Endothelial cell (in vitro differentiated cells): ENCODE measurements around the gene XPC. TPM values are rescaled to one million over a fixed set of nuclear protein-coding genes. Genes with fewer than 3 reads are reported as not detected.
A peak's percentile ranks its signal among the peaks of the same experiment; 100 is the strongest.

Experiments used
- DNase-seq: peaks from one replicate; pipeline ENCODE4 v3.0.0; 2021; ENCODE audit warnings: low spot score
- H3K27ac Mint-ChIP-seq: one replicate; pipeline ENCODE4 v1.8.0; 2021; ENCODE audit warnings: mixed read lengths, inconsistent platforms; ENCODE audit not compliant: unreplicated experiment
- H3K27me3 Mint-ChIP-seq: one replicate; pipeline ENCODE4 v1.8.0; 2021; ENCODE audit warnings: mild to moderate bottlenecking, moderate library complexity, mixed read lengths, inconsistent platforms; ENCODE audit not compliant: unreplicated experiment
- H3K36me3 Mint-ChIP-seq: one replicate; pipeline ENCODE4 v1.8.0; 2021; ENCODE audit warnings: mild to moderate bottlenecking, low read depth, mixed read lengths, inconsistent platforms; ENCODE audit not compliant: unreplicated experiment
- H3K4me1 Mint-ChIP-seq: one replicate; pipeline ENCODE4 v1.8.0; 2021; ENCODE audit warnings: mild to moderate bottlenecking, mixed read lengths, inconsistent platforms; ENCODE audit not compliant: unreplicated experiment
- H3K4me3 Mint-ChIP-seq: one replicate; pipeline ENCODE4 v1.8.0; 2021; ENCODE audit warnings: mild to moderate bottlenecking, mixed read lengths, inconsistent platforms; ENCODE audit not compliant: unreplicated experiment
- H3K9me3 Mint-ChIP-seq: one replicate; pipeline ENCODE4 v1.8.0; 2021; ENCODE audit warnings: mixed read lengths, inconsistent platforms; ENCODE audit not compliant: unreplicated experiment
- CTCF ChIP-seq: fragments of 200-600 bp; sonication (generic); IDR thresholded peaks from one replicate; pipeline ENCODE4 v1.5.0; 2021; ENCODE audit warnings: antibody characterized with exemption; ENCODE audit not compliant: unreplicated experiment
- total RNA-seq: library from RNA; stranded (reverse); fragmentation: NEBNext Ultra II Directional; extraction: Animal tissue kit (Norgen Biotek cat#: 25700); gene quantifications from one replicate; pipeline ENCODE4 v1.2.1, GENCODE V29; 2021; ENCODE audit not compliant: unreplicated experiment

Gene XPC
- total RNA-seq, 1 donor from 2014 or later, result 35.6 TPM

GRCh38 chr3:14146381-14147065 lies 31.9 kb downstream of the XPC start:
- Mint-ChIP-seq H3K27ac (peak overlapping the region; percentile 70), H3K4me3 (no peak overlapping the region), H3K36me3 (peaks cover 40% of the 10 kb centered on the region), H3K27me3 (peaks cover 5% of the 10 kb centered on the region), H3K9me3 (no peaks in the 10 kb centered on the region), H3K4me1 (peaks cover 10% of the 10 kb centered on the region)
- no peak for DNase-seq
- TF ChIP-seq CTCF, result no peak

- Mint-ChIP-seq H3K4me3 (no peak overlapping the region), H3K27me3 (peaks cover 3% of the 10 kb centered on the region), H3K36me3 (peaks cover 42% of the 10 kb centered on the region), H3K27ac (peak overlapping the region; percentile 100), H3K4me1 (peaks cover 10% of the 10 kb centered on the region), H3K9me3 (no peaks in the 10 kb centered on the region)
- DNase-seq, result no peak
- TF ChIP-seq CTCF, result no peak
These were observed 32.6 kb downstream of the XPC start for GRCh38 chr3:14145670-14146380.

GRCh38 chr3:14145236-14145635 lies 33.2 kb downstream of the XPC start:
- peaks cover 2% of the 10 kb centered on the region for H3K27me3 Mint-ChIP-seq
- H3K4me1 Mint-ChIP-seq, result peaks cover 10% of the 10 kb centered on the region
- H3K9me3 Mint-ChIP-seq, result no peaks in the 10 kb centered on the region
- peak overlapping the region; percentile 100 for H3K27ac Mint-ChIP-seq
- no peak for TF ChIP-seq CTCF
- peak overlapping the region; percentile 35 for H3K4me3 Mint-ChIP-seq
- no peak for DNase-seq
- peaks cover 46% of the 10 kb centered on the region for H3K36me3 Mint-ChIP-seq

GRCh38 chr3:14144423-14145075 lies 33.9 kb downstream of the XPC start:
- H3K4me3 Mint-ChIP-seq, result peak overlapping the region; percentile 67
- H3K27ac Mint-ChIP-seq, result peak overlapping the region; percentile 100
- peaks cover 10% of the 10 kb centered on the region for H3K4me1 Mint-ChIP-seq
- DNase-seq, result peak; percentile 39
- no peaks in the 10 kb centered on the region for H3K9me3 Mint-ChIP-seq
- peaks cover 52% of the 10 kb centered on the region for H3K36me3 Mint-ChIP-seq
- TF ChIP-seq CTCF, result no peak
- H3K27me3 Mint-ChIP-seq, result peaks cover 2% of the 10 kb centered on the region
